Ishikawa (cell line): ENCODE data around the gene MYL6B.

ENCODE experiments used
- CEBPB ChIP-seq: IDR thresholded peaks from 2 replicates; pipeline ENCODE4 v1.6.1; 2012
- CREB1 ChIP-seq: IDR thresholded peaks from 2 replicates; pipeline ENCODE4 v1.6.1; 2012; ENCODE audit warnings: low read depth
- TAF1 ChIP-seq: IDR thresholded peaks from 2 replicates; pipeline ENCODE4 v1.6.1; 2012; ENCODE audit warnings: low read depth, mild to moderate bottlenecking
- TCF12 ChIP-seq: IDR thresholded peaks from 2 replicates; pipeline ENCODE4 v1.6.1; 2012; ENCODE audit warnings: low read depth

DNA sequence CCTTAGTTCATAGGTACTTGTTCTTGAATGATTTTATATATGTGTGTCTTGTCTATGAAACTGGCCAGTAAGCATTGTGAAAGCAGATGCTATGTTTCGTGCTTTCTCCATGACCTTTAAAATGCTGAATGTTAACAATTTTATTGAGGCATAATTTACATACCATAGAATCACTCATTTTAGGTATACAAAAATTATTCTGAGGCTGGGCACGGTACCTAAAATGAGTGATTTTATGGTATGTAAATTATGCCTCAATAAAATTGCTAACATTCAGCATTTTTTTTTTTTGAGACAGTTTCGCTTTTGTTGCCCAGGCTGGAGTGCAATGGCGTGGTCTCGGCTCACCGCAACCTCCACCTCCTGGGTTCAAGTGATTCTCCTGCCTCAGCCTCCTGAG, 17.5 kb upstream of the MYL6B start:
- TF ChIP-seq TCF12 (no peak), TAF1 (no peak), CEBPB (no peak), CREB1 (no peak)
